Osteocyte (in vitro differentiated cells): ENCODE measurements around the gene DPP6. TPM values are rescaled to one million over a fixed set of nuclear protein-coding genes. Genes with fewer than 3 reads are reported as not detected.

ENCODE experiments used
- DNase-seq: peaks from one replicate; pipeline ENCODE4 v3.0.0; 2021; ENCODE audit warnings: mixed read lengths; ENCODE audit not compliant: unreplicated experiment; ENCODE audit errors: extremely low spot score
- H3K27ac Mint-ChIP-seq: one replicate; pipeline ENCODE4 v1.8.0; 2021; ENCODE audit warnings: mild to moderate bottlenecking, mixed read lengths; ENCODE audit not compliant: unreplicated experiment
- H3K27me3 Mint-ChIP-seq: one replicate; pipeline ENCODE4 v1.8.0; 2021; ENCODE audit warnings: mixed read lengths; ENCODE audit not compliant: unreplicated experiment
- H3K36me3 Mint-ChIP-seq: one replicate; pipeline ENCODE4 v1.8.0; 2021; ENCODE audit warnings: mixed read lengths; ENCODE audit not compliant: unreplicated experiment
- H3K4me1 Mint-ChIP-seq: one replicate; pipeline ENCODE4 v1.8.0; 2021; ENCODE audit warnings: mixed read lengths; ENCODE audit not compliant: unreplicated experiment
- H3K4me3 Mint-ChIP-seq: one replicate; pipeline ENCODE4 v1.8.0; 2021; ENCODE audit warnings: mild to moderate bottlenecking, moderate library complexity, mixed read lengths; ENCODE audit not compliant: unreplicated experiment
- H3K9me3 Mint-ChIP-seq: one replicate; pipeline ENCODE4 v1.8.0; 2021; ENCODE audit warnings: mixed read lengths; ENCODE audit not compliant: unreplicated experiment
- CTCF ChIP-seq: fragments of 200-600 bp; sonication (generic); IDR thresholded peaks from 2 replicates; pipeline ENCODE4 v1.5.0; 2021; ENCODE audit warnings: antibody characterized with exemption, mild to moderate bottlenecking, moderate library complexity
- total RNA-seq: library from RNA; stranded (reverse); gene quantifications from 2 replicates; pipeline ENCODE4 v1.2.1, GENCODE V29; 2021

Gene DPP6
- total RNA-seq, 1 donor from 2014 or later, result not detected

DNA sequence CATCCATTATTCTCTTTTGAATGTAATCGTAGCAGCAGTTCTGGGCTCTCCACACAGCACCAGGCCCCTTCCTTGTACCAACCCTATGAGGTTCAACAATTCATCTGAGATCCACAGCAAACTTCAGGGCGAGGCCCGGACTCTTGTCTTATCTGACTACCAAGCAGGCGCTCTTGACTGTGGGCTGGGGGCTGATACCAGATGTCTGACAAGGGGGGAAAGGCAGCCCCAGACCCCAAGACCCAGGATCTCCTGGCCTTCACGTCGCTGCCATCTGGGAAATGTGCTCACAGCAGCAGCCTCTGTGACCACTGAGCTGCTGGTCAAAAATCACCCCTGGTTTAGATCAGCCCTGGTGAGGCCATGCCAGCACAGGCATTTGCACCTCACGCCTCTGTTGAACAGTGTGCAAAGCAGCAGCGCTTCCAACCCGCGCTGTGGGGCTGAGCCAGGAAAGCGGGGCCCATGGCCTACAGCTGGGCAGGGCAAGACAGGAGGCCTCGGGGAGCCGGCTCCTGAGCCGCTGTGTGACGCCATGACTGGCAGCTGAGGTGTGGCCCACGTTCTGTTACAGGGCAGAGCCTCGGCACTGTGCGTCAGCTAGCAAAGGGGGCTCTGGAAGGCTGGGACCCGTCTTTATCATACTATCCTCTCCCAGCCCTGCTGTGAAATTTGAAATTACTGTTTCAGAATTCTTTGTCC is 806.8 kb downstream of the DPP6 start:
- TF ChIP-seq CTCF, result no peak

GRCh38 chr7:154859747-154860620 is 807.8 kb downstream of the DPP6 start:
- Mint-ChIP-seq H3K27ac (no peak overlapping the region), H3K36me3 (no peaks in the 10 kb centered on the region), H3K4me1 (no peaks in the 10 kb centered on the region), H3K9me3 (no peaks in the 10 kb centered on the region), H3K4me3 (no peak overlapping the region), H3K27me3 (no peaks in the 10 kb centered on the region)
- TF ChIP-seq CTCF, result no peak
- DNase-seq, result no peak

More for the DNA sequence above, 806.8 kb downstream of the DPP6 start:
- Mint-ChIP-seq H3K27me3 (no peaks in the 10 kb centered on the region), H3K27ac (no peak overlapping the region), H3K4me3 (no peak overlapping the region), H3K36me3 (no peaks in the 10 kb centered on the region), H3K9me3 (no peaks in the 10 kb centered on the region), H3K4me1 (no peaks in the 10 kb centered on the region)
- DNase-seq, result no peak

DNA sequence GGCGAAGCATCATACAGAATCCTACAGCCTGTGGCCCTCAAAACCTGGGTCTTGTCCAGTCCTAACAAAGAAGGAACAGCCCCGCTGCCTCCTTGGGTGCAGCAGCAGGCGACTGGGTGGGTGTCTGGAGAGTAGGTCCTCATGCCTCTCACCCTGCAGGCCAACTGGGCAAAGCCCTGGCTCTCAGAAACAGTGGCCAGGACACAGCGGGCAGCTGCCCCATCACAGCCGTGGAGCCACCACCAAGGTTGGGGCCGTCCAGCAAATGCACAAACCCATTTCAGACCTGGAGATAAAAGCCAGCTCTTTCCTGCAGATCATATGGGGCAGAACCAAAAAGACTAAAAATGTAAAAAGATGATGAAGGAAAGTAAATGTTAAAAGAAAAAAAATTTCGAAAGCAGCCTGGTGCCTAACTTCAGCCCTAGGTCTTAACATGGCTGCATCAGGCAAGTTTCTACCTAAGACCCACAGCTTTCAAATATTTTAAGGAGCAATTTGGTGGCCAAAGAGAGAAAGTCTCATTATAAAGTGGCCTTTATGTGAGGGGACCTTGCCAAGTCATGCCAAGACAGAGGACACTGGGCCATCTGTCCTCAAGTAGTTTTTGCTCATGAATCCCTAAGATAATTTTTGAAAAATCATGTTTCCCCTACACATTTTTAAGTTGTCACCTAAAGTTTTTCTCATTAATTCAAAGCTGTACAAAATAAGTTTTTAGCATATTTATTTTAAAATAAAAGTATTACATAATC is 808.6 kb downstream of the DPP6 start:
- Mint-ChIP-seq H3K27me3 (no peaks in the 10 kb centered on the region), H3K9me3 (no peaks in the 10 kb centered on the region), H3K4me1 (no peaks in the 10 kb centered on the region), H3K4me3 (no peak overlapping the region), H3K27ac (no peak overlapping the region), H3K36me3 (no peaks in the 10 kb centered on the region)
- TF ChIP-seq CTCF, result no peak
- DNase-seq, result no peak

DNA sequence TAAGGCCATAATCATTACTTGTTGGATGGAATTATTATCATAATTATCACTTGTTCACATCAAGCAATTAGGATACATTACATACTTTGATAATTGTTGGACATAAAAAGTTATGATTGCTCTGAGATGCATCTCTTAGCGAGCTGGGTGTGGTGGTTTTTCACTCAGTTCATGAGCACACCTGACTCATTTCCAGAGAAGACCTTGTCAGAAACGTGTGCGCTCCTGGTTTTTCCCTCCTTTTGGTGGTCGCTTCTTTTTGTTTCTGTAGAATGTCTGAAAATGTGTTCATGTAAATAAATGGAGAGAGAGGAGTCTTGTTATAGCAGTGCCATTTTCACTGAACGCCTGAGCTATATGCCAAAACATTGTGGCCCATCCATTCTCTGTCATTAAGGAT is 809.4 kb downstream of the DPP6 start:
- no peaks in the 10 kb centered on the region for H3K4me1 Mint-ChIP-seq
- H3K27me3 Mint-ChIP-seq, result no peaks in the 10 kb centered on the region
- no peak overlapping the region for H3K27ac Mint-ChIP-seq
- H3K4me3 Mint-ChIP-seq, result no peak overlapping the region
- H3K9me3 Mint-ChIP-seq, result peaks cover 2% of the 10 kb centered on the region
- TF ChIP-seq CTCF, result no peak
- no peaks in the 10 kb centered on the region for H3K36me3 Mint-ChIP-seq
- DNase-seq, result no peak
